ENCODE results near the gene GRAMD1A.

GRAMD1A gene

GRCh38 chr19:34976611-34977010 is 23.5 kb upstream of the GRAMD1A start:
- Histone ChIP-seq H3K9ac (ENCODE audit: low read depth, low read length, poor library complexity, severe bottlenecking) (no peak overlapping the region), H3K4me2 (ENCODE audit: low read depth, low read length, poor library complexity, severe bottlenecking) (no peak overlapping the region), H2AFZ (ENCODE audit: low read length) (no peak overlapping the region), H4K20me1 (ENCODE audit: insufficient read depth, low read length, poor library complexity, severe bottlenecking) (no peaks in the 10 kb centered on the region), H3K4me3 (ENCODE audit: low read length, poor library complexity, severe bottlenecking) (no peak overlapping the region), H3K9me3 (ENCODE audit: insufficient read depth, low read depth, low read length) (peaks cover 3% of the 10 kb centered on the region; the same call in 1 of the 2 replicates), H3K4me1 (ENCODE audit: insufficient read depth, low read length, poor library complexity, severe bottlenecking) (peaks cover 3% of the 10 kb centered on the region), H3K27me3 (ENCODE audit: insufficient read depth, low read length, poor library complexity, severe bottlenecking) (no peaks in the 10 kb centered on the region), H3K79me2 (ENCODE audit: insufficient read depth, low read length) (no peaks in the 10 kb centered on the region), H3K36me3 (ENCODE audit: insufficient read depth, low read length) (no peaks in the 10 kb centered on the region), H3F3A (ENCODE audit: low read depth) (no peaks in the 10 kb centered on the region), H3K9me2 (replicated peaks; ENCODE audit: low read depth, low read length) (no peaks in the 10 kb centered on the region)
- no peak for TF ChIP-seq EZH2phosphoT487 (IDR thresholded peaks at IDR 0.05; ENCODE audit: borderline replicate concordance)
- TF ChIP-seq, protein P1, sequence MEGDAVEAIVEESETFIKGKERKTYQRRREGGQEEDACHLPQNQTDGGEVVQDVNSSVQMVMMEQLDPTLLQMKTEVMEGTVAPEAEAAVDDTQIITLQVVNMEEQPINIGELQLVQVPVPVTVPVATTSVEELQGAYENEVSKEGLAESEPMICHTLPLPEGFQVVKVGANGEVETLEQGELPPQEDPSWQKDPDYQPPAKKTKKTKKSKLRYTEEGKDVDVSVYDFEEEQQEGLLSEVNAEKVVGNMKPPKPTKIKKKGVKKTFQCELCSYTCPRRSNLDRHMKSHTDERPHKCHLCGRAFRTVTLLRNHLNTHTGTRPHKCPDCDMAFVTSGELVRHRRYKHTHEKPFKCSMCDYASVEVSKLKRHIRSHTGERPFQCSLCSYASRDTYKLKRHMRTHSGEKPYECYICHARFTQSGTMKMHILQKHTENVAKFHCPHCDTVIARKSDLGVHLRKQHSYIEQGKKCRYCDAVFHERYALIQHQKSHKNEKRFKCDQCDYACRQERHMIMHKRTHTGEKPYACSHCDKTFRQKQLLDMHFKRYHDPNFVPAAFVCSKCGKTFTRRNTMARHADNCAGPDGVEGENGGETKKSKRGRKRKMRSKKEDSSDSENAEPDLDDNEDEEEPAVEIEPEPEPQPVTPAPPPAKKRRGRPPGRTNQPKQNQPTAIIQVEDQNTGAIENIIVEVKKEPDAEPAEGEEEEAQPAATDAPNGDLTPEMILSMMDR (conservative IDR thresholded peaks at IDR 0.05; ENCODE audit: low read length) = no peak

GRCh38 chr19:34979819-34980640 is 20.1 kb upstream of the GRAMD1A start:
- H3F3A ChIP-seq (ENCODE audit: low read depth) = no peaks in the 10 kb centered on the region
- H3K36me3 ChIP-seq (ENCODE audit: insufficient read depth, low read length) = no peaks in the 10 kb centered on the region
- no peak overlapping the region for H3K9ac ChIP-seq (ENCODE audit: low read depth, low read length, poor library complexity, severe bottlenecking)
- H3K4me2 ChIP-seq (ENCODE audit: low read depth, low read length, poor library complexity, severe bottlenecking) = no peak overlapping the region
- no peaks in the 10 kb centered on the region for H3K79me2 ChIP-seq (ENCODE audit: insufficient read depth, low read length)
- no peaks in the 10 kb centered on the region for H3K4me1 ChIP-seq (ENCODE audit: insufficient read depth, low read length, poor library complexity, severe bottlenecking)
- H3K4me3 ChIP-seq (ENCODE audit: low read length, poor library complexity, severe bottlenecking) = no peak overlapping the region
- H3K9me2 ChIP-seq (replicated peaks; ENCODE audit: low read depth, low read length) = no peaks in the 10 kb centered on the region
- no peaks in the 10 kb centered on the region for H4K20me1 ChIP-seq (ENCODE audit: insufficient read depth, low read length, poor library complexity, severe bottlenecking)
- H3K27me3 ChIP-seq (ENCODE audit: insufficient read depth, low read length, poor library complexity, severe bottlenecking) = no peaks in the 10 kb centered on the region
- H3K9me3 ChIP-seq (ENCODE audit: insufficient read depth, low read depth, low read length) = peaks cover 3% of the 10 kb centered on the region; the same call in 1 of the 2 replicates
- no peak overlapping the region for H2AFZ ChIP-seq (ENCODE audit: low read length)
- TF ChIP-seq EZH2phosphoT487 (IDR thresholded peaks at IDR 0.05; ENCODE audit: borderline replicate concordance) = no peak
- TF ChIP-seq, protein P1 (conservative IDR thresholded peaks at IDR 0.05; ENCODE audit: low read length) = no peak

DNA sequence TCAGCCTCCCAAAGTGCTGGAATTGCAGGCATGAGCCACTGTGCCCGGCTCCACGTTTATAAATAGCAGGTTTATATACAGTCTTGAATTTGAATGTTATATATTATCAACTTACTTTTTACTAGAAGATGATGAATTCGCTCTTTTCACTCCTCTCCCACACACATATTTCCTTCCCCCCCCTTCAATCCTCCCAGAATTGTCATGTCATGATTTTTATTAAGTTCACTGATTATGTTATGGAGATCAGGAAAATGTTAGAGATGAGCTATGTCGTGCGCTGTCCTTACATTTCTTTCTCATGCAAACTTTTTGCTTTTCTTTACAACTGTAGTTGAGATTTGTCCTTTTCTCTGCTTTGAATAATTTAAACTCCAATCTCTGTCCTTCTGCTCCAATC is 17.8 kb upstream of the GRAMD1A start:
- Histone ChIP-seq H2AFZ (ENCODE audit: low read length) (no peak overlapping the region), H3K9me2 (replicated peaks; ENCODE audit: low read depth, low read length) (no peaks in the 10 kb centered on the region)

More for the DNA sequence above, 17.8 kb upstream of the GRAMD1A start:
- H3K4me3 ChIP-seq (ENCODE audit: low read length, poor library complexity, severe bottlenecking) = no peak overlapping the region
- TF ChIP-seq EZH2phosphoT487 (IDR thresholded peaks at IDR 0.05; ENCODE audit: borderline replicate concordance) = no peak
- TF ChIP-seq, protein P1 (conservative IDR thresholded peaks at IDR 0.05; ENCODE audit: low read length) = no peak
- H3K9ac ChIP-seq (ENCODE audit: low read depth, low read length, poor library complexity, severe bottlenecking) = no peak overlapping the region
- no peak overlapping the region for H3K4me2 ChIP-seq (ENCODE audit: low read depth, low read length, poor library complexity, severe bottlenecking)
- no peaks in the 10 kb centered on the region for H3K9me3 ChIP-seq (ENCODE audit: insufficient read depth, low read depth, low read length)
- H3K27me3 ChIP-seq (ENCODE audit: insufficient read depth, low read length, poor library complexity, severe bottlenecking) = no peaks in the 10 kb centered on the region
- H3K36me3 ChIP-seq (ENCODE audit: insufficient read depth, low read length) = no peaks in the 10 kb centered on the region
- H3F3A ChIP-seq (ENCODE audit: low read depth) = no peaks in the 10 kb centered on the region
- no peaks in the 10 kb centered on the region for H4K20me1 ChIP-seq (ENCODE audit: insufficient read depth, low read length, poor library complexity, severe bottlenecking)
- H3K79me2 ChIP-seq (ENCODE audit: insufficient read depth, low read length) = no peaks in the 10 kb centered on the region
- peaks cover 6% of the 10 kb centered on the region for H3K4me1 ChIP-seq (ENCODE audit: insufficient read depth, low read length, poor library complexity, severe bottlenecking)
